Spleen (tissue), 7 donors: ENCODE results near the gene KIDINS220.

Experiments used
- POLR2A ChIP-seq, 3 donors: fragments of 450-650 bp; IDR thresholded peaks; one replicate each; pipeline ENCODE4 v1.5.1; 2017; ENCODE audit warnings: antibody characterized with exemption in 3 of 3, mild to moderate bottlenecking in 1 of 3
- TF ChIP-seq, protein P1 (sequence below), 11 experiments: fragments of 200-600 bp in 7 of 11; fragments of 450-650 bp in 4 of 11; sonication (generic) in 4 of 11; IDR thresholded peaks in 8 of 11; conservative IDR thresholded peaks in 3 of 11; 1 replicate in 7 of 11; 2 replicates in 4 of 11; pipeline versions ENCODE4 v1.4.0 to v1.8.0; 2016 to 2021; ENCODE audit warnings: antibody characterized with exemption in 11 of 11, inconsistent platforms in 4 of 11, mild to moderate bottlenecking in 1 of 11
- donor health status: DM: no; HTN: no; CAD: no; lungs with moderate emphysema.
- donor health status: DM: no; HTN: no; CAD: no.
- donor health status: DM: no; HTN: no; CAD: no.

DNA sequence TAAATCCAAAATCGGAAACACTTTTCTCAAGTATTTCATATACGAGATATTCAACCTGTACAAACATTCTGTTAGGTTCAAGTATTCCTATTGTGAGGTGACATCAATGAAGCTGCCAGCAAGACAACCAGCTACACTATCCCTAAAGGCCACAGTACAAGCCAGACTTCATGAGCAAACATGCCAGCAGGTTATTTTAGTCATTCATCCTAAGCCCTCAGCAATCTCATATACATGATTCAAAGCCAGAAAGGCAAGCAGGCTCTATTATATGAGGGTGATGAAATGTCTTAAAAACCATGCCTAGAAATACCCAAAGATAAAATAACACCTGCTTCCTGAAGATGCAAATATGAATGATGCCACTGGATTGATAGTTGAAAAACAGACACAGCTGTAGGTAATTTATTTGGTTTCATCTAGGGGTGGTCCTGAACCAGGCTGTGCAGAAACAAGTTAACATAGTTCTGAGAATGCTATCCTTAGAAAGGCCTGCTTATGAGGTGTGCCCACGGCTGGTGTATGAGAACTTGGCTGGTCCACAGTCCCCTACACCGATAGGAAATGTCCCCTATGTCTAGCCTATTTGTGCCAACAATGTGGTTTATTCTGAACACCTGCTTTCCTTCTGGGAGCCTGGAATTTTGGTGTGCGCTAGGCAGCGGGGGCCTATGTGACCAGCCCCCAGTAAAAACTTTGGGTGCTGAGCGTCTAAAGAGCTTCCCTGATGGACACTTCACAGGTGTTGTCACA is 48.2 kb upstream of the KIDINS220 start:
- TF ChIP-seq, protein P1, sequence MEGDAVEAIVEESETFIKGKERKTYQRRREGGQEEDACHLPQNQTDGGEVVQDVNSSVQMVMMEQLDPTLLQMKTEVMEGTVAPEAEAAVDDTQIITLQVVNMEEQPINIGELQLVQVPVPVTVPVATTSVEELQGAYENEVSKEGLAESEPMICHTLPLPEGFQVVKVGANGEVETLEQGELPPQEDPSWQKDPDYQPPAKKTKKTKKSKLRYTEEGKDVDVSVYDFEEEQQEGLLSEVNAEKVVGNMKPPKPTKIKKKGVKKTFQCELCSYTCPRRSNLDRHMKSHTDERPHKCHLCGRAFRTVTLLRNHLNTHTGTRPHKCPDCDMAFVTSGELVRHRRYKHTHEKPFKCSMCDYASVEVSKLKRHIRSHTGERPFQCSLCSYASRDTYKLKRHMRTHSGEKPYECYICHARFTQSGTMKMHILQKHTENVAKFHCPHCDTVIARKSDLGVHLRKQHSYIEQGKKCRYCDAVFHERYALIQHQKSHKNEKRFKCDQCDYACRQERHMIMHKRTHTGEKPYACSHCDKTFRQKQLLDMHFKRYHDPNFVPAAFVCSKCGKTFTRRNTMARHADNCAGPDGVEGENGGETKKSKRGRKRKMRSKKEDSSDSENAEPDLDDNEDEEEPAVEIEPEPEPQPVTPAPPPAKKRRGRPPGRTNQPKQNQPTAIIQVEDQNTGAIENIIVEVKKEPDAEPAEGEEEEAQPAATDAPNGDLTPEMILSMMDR (IDR thresholded peaks at IDR 0.05 in 8 of 11, conservative IDR thresholded peaks at IDR 0.05 in 3 of 11) = no peak
- no peak for TF ChIP-seq POLR2A (IDR thresholded peaks at IDR 0.05)
